A549 (cell line): ENCODE measurements around the gene LCN15.

Source experiments
- BHLHE40 ChIP-seq: IDR thresholded peaks from 2 replicates; pipeline ENCODE4 v1.6.1; 2012; ENCODE audit warnings: low read depth, low read length, inconsistent platforms
- CHD2 ChIP-seq: fragments of 150-350 bp; IDR thresholded peaks from 2 replicates; pipeline ENCODE4 v1.6.1; 2014; ENCODE audit warnings: low read length; ENCODE audit not compliant: partially characterized antibody
- CTCF ChIP-seq: fragments of >200 bp; sonication (Bioruptor Twin); formaldehyde crosslinking; IDR thresholded peaks from 3 replicates; pipeline ENCODE4 v1.5.1; 2016
- EP300 ChIP-seq, 2 experiments: fragments of >200 bp; sonication (Bioruptor Twin); formaldehyde crosslinking; IDR thresholded peaks; 2 replicates in 1 of 2; 3 replicates in 1 of 2; pipeline ENCODE4 v1.6.1; 2016 to 2017
- ESRRA ChIP-seq: fragments of 150-350 bp; IDR thresholded peaks from 2 replicates; pipeline ENCODE4 v1.6.1; 2014; ENCODE audit warnings: mild to moderate bottlenecking, low read length, borderline replicate concordance
- FOSL2 ChIP-seq, 2 experiments: fragments of 450-650 bp in 1 of 2; fragments of >200 bp in 1 of 2; sonication (Bioruptor Twin) in 1 of 2; formaldehyde crosslinking; IDR thresholded peaks; 2 replicates each; pipeline versions ENCODE4 v1.5.0 to v1.6.1; 2016 to 2020; ENCODE audit warnings: mild to moderate bottlenecking in 1 of 2, moderate library complexity in 1 of 2
- JUN ChIP-seq, 2 experiments: fragments of >200 bp; sonication (Bioruptor Twin); formaldehyde crosslinking; IDR thresholded peaks; 2 replicates in 1 of 2; 3 replicates in 1 of 2; pipeline ENCODE4 v1.6.1; 2016 to 2017
- KDM1A ChIP-seq: fragments of 200-600 bp; sonication (generic); IDR thresholded peaks from 2 replicates; pipeline ENCODE4 v1.6.1; 2016; ENCODE audit warnings: low read depth, mild to moderate bottlenecking
- MYC ChIP-seq: IDR thresholded peaks from 2 replicates; pipeline ENCODE4 v1.6.1; 2012; ENCODE audit warnings: mild to moderate bottlenecking, inconsistent platforms, low read length, improper control_type of control experiment, borderline replicate concordance
- NR3C1 ChIP-seq: fragments of >200 bp; sonication (Bioruptor Twin); formaldehyde crosslinking; IDR thresholded peaks from 3 replicates; pipeline ENCODE4 v1.6.1; 2017
- RCOR1 ChIP-seq: fragments of 150-350 bp; IDR thresholded peaks from 2 replicates; pipeline ENCODE4 v1.6.1; 2014; ENCODE audit warnings: antibody characterized with exemption, low read length, low read depth
- REST ChIP-seq: fragments of 200-600 bp; sonication (generic); IDR thresholded peaks from 2 replicates; pipeline ENCODE4 v1.6.1; 2016; ENCODE audit warnings: antibody characterized with exemption, mild to moderate bottlenecking, moderate library complexity
- USF2 ChIP-seq: fragments of 450-650 bp; IDR thresholded peaks from 2 replicates; pipeline ENCODE4 v1.6.1; 2014; ENCODE audit warnings: antibody characterized with exemption

- TF ChIP-seq EP300 (IDR thresholded peaks at IDR 0.05), result no peak
- no peak for TF ChIP-seq CTCF
- no peak for TF ChIP-seq CHD2
- TF ChIP-seq FOSL2 (IDR thresholded peaks at IDR 0.05), result no peak
- no peak for TF ChIP-seq FOSL2 (CRISPR knock-in tag; IDR thresholded peaks at IDR 0.05)
- TF ChIP-seq REST, result no peak
- no peak for TF ChIP-seq ESRRA
- TF ChIP-seq RCOR1, result no peak
- TF ChIP-seq BHLHE40, result no peak
- TF ChIP-seq NR3C1, result no peak
- TF ChIP-seq MYC, result no peak
- no peak for TF ChIP-seq USF2
- no peak for TF ChIP-seq JUN (IDR thresholded peaks at IDR 0.05)
- TF ChIP-seq KDM1A, result no peak
Measured at GRCh38 chr9:136720251-136720897, 43.9 kb downstream of the LCN15 start.
